Fibroblast of pulmonary artery (primary cell): ENCODE data around the gene LRRC32.

Experiments
- DNase-seq: peaks from one replicate; pipeline ENCODE4 v3.0.0-alpha.2; 2010; ENCODE audit warnings: low read depth
- H3K4me3 ChIP-seq: replicated peaks from 2 replicates; pipeline ENCODE4 v1.5.1; 2011; ENCODE audit warnings: low read depth, mild to moderate bottlenecking, control low read depth, low read length, moderate library complexity
- TF ChIP-seq, protein P1 (sequence below): IDR thresholded peaks from 2 replicates; pipeline ENCODE4 v1.5.1; 2011; ENCODE audit warnings: mild to moderate bottlenecking, control low read depth, low read length, inconsistent platforms; ENCODE audit errors: missing control alignments

The LRRC32 gene

DNA sequence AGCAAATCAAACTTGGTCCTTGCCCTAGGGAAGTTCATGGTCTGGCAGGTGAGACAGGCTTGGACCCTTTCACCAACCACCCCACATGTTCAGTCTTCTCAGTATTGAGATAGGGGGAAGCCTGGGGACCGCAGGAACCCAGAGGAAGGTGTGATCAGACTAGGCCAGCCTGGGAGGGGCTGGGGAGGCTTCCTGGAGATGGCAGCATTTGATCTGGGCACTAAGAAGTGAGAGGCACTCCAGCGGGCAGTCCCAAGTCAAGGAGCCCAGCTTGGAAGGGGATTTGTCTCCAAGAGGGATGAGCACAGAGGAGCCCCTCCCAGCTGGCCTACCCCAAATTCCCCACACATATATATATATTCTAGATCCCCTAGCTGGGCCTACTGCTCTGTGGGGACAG, 5.4 kb downstream of the LRRC32 start:
- no peak for DNase-seq

DNA sequence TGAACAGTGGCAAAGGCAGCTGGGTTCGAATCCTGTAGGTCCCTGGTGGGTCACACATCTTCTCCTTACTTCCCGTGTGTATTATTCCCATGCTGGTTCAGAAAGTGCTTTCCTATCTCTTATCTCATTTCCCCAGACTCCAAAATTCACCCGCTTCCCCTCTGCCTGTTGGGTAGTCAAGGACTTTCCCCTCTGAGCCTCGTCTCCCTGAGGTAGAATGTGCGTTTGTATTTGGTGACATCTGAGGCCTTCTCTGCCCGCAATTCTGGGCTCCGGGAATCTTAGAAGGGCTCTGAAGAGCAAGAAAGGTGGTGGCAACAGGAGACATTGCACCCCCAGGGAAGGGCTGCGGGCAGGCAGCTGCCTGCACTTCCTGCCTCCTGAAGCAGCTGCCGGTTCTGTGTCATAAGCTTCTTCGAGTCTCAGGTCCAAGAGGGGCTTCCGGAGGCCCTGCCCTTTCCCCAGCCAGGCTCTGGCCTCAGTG, 5.9 kb downstream of the LRRC32 start:
- no peak overlapping the region for H3K4me3 ChIP-seq
- TF ChIP-seq, protein P1, sequence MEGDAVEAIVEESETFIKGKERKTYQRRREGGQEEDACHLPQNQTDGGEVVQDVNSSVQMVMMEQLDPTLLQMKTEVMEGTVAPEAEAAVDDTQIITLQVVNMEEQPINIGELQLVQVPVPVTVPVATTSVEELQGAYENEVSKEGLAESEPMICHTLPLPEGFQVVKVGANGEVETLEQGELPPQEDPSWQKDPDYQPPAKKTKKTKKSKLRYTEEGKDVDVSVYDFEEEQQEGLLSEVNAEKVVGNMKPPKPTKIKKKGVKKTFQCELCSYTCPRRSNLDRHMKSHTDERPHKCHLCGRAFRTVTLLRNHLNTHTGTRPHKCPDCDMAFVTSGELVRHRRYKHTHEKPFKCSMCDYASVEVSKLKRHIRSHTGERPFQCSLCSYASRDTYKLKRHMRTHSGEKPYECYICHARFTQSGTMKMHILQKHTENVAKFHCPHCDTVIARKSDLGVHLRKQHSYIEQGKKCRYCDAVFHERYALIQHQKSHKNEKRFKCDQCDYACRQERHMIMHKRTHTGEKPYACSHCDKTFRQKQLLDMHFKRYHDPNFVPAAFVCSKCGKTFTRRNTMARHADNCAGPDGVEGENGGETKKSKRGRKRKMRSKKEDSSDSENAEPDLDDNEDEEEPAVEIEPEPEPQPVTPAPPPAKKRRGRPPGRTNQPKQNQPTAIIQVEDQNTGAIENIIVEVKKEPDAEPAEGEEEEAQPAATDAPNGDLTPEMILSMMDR = no peak
- no peak for DNase-seq

More for the DNA sequence above, 5.4 kb downstream of the LRRC32 start:
- H3K4me3 ChIP-seq = no peak overlapping the region
- TF ChIP-seq, protein P1 = no peak

- no peak for DNase-seq
- TF ChIP-seq, protein P1 = no peak
- H3K4me3 ChIP-seq = no peak overlapping the region
Observed at GRCh38 chr11:76663912-76664440, 6.6 kb downstream of the LRRC32 start.

DNA sequence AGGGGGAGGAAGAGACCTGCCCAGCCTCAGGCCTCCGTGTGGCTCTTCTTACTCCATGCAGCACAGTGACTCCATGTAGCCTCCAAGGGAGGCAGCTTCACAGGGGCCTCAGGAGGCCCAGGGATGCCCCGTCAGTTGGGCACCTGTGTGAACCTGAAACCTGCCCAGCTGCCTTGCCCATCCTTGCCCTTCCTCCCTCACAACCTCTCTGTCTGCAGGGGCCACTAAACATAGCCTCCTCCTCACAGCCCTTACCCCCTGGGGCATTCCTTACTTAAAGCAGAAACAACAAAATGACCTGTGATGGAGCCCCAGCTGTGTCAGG, 7.1 kb downstream of the LRRC32 start:
- TF ChIP-seq, protein P1 = no peak
- H3K4me3 ChIP-seq = no peak overlapping the region
- DNase-seq = no peak

DNA sequence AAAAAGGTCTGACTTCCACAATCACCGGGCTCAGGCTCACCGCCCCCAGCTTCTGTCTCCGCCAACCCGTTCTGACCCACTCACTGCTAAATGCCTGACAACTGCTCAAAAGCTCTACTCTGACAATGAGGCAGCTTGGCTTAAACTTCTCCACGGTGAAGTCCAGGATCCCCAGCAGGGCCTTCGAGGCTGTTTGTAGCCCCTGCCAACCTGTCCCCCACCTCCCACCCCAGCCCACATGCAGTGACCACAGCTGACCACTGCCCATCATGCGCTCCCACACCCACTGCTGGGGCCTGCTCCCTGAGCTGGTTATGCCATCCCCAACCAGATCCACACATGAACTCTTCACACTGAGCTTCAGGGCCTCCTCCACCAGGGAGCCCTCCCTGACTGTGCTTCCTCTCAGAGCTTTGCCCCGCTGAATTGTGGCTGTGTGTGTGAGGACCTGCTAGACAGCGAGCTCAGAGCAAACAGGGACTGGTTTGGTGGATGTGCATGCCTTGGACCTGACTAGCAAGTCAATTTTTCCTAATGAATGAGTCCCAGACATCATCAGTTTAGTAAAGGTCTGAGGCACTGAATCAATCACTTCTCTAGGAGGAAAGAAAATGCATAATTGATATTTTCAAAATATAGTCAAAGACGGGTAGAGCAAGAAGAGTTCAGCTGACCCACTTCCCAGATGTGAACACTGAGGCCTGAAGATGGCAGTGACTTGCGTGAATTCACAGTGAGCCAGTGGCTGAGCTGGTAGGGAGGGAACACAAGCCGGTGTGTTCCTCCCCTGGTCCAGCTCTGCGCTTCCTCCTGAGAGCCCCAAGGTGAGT, 7.7 kb downstream of the LRRC32 start:
- no peak for DNase-seq
- TF ChIP-seq, protein P1 = no peak

GRCh38 chr11:76661834-76662434, 8.6 kb downstream of the LRRC32 start:
- no peak overlapping the region for H3K4me3 ChIP-seq
- DNase-seq = no peak
- TF ChIP-seq, protein P1 = no peak

More for the DNA sequence above, 7.7 kb downstream of the LRRC32 start:
- H3K4me3 ChIP-seq = no peak overlapping the region
